Rectal smooth muscle tissue (tissue), 1 donor: ENCODE data around the gene ZFHX3.

Experiments used
- H3K27ac ChIP-seq: one replicate; pipeline ENCODE4 v1.7.0; 2013; ENCODE audit warnings: low read depth, low read length, inconsistent platforms
- H3K27me3 ChIP-seq: one replicate; pipeline ENCODE4 v1.7.0; 2013; ENCODE audit warnings: low read length; ENCODE audit not compliant: control insufficient read depth, insufficient read depth
- H3K36me3 ChIP-seq: one replicate; pipeline ENCODE4 v1.7.0; 2013; ENCODE audit warnings: low read length; ENCODE audit not compliant: control insufficient read depth, insufficient read depth
- H3K4me1 ChIP-seq: one replicate; pipeline ENCODE4 v1.7.0; 2013; ENCODE audit warnings: low read length; ENCODE audit not compliant: control insufficient read depth, insufficient read depth
- H3K4me3 ChIP-seq: one replicate; pipeline ENCODE4 v1.7.0; 2013; ENCODE audit warnings: low read length
- H3K9ac ChIP-seq: one replicate; pipeline ENCODE4 v1.7.0; 2013; ENCODE audit warnings: low read length

ZFHX3 gene

DNA sequence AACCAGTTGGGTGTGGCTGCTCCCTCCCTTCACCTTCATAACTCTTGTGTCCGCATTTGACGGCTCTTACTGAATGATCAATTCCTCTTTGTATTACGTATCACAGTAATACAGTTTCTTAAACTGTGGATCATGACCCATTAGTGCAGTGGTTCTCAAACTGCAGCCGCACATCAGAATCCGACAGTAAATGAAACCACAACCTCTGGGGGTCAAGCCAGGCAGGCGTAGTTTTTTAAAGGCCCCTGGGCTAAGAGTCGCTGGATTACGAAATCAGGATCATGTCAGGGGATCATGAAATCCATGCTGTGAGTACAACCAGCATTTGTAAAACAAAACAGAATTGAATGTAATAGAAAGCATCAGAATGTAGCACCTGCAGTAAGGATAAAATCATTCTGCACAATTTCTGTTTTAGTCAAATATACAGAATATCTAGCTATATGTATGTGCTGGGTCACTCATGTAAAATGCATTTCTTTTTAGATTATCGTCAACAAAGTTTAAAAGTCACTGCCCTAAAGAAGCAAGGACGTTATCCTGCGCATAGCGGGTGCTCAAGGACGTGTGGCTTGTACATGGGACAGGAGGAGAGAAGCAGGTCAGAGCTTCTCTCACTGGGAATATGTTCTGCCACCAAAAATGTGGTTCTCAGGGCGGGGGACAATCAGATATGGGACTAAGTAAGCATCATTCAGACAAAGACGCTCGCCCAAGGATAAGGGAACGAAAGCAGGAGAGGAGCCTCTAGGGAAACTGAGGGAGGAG lies 113.1 kb downstream of the ZFHX3 start:
- peaks cover 22% of the 10 kb centered on the region for H3K4me1 ChIP-seq

DNA sequence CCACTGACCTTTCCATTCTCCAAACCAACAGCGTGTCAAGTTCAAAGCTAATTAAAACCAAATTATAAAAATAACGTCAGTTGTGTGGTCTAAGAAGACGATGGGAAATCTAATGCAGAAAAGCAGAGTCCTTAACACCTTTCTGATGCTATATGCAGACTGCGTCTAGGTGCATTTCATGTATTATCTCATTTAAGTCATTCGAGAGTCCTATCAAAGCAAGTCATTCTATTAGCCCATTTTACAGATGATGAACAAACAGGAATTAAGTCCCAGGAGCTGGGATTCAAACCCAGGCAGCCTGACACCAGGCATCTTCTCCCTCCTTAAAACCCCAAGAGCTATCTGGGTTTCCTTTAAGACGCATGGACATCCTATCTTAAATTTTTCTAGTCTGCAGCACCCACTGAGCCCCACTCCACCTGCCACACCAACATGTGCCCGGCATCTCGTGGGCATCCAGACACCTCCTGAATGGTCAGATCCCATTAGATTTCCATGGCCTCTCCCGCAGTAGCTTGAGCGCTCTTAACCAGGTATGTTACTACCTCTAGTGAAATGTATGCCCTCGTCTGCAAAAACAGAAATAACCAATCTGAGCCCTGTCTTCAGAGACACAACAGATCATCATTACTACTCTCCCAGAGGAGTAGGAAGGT lies 115.1 kb downstream of the ZFHX3 start:
- no peak overlapping the region for H3K27ac ChIP-seq

More for the DNA sequence above, 113.1 kb downstream of the ZFHX3 start:
- no peak overlapping the region for H3K9ac ChIP-seq
- no peak overlapping the region for H3K27ac ChIP-seq
- H3K4me3 ChIP-seq, result no peak overlapping the region
- no peaks in the 10 kb centered on the region for H3K36me3 ChIP-seq
- no peaks in the 10 kb centered on the region for H3K27me3 ChIP-seq

GRCh38 chr16:72932050-72932449 lies 115.9 kb downstream of the ZFHX3 start:
- Histone ChIP-seq H3K4me1 (peaks cover 19% of the 10 kb centered on the region), H3K4me3 (peak overlapping the region; percentile 6), H3K27ac (peak overlapping the region; percentile 51), H3K36me3 (no peaks in the 10 kb centered on the region), H3K9ac (no peak overlapping the region), H3K27me3 (no peaks in the 10 kb centered on the region)

More for the DNA sequence above, 115.1 kb downstream of the ZFHX3 start:
- no peaks in the 10 kb centered on the region for H3K27me3 ChIP-seq
- H3K4me1 ChIP-seq, result peaks cover 17% of the 10 kb centered on the region
- no peaks in the 10 kb centered on the region for H3K36me3 ChIP-seq
- H3K4me3 ChIP-seq, result no peak overlapping the region
- no peak overlapping the region for H3K9ac ChIP-seq

DNA sequence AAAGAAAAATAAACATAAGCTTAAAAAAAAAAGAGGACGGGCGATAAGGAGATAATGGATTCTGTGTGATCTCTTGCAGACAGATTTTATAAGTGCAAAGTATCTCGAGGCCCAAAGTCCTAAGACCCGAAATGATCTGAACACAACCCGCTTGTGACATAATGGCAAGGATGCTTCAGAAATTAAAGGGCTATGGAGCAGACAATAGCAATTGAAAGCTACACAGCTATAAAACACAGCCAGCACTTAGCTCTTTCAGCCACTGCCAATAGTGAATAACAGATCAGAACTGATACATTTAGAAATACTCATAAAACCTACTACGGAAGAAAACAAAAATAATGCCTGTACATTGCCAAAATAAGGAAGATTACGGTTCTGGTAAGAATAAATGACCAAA lies 117.5 kb downstream of the ZFHX3 start:
- Histone ChIP-seq H3K36me3 (no peaks in the 10 kb centered on the region), H3K4me1 (peaks cover 12% of the 10 kb centered on the region), H3K9ac (no peak overlapping the region), H3K27ac (no peak overlapping the region), H3K27me3 (no peaks in the 10 kb centered on the region), H3K4me3 (no peak overlapping the region)

GRCh38 chr16:72928090-72928981 lies 119.6 kb downstream of the ZFHX3 start:
- H3K9ac ChIP-seq, result no peak overlapping the region
- H3K27ac ChIP-seq, result no peak overlapping the region
- no peaks in the 10 kb centered on the region for H3K36me3 ChIP-seq
- no peaks in the 10 kb centered on the region for H3K27me3 ChIP-seq
- no peak overlapping the region for H3K4me3 ChIP-seq
- peaks cover 12% of the 10 kb centered on the region for H3K4me1 ChIP-seq

- peaks cover 12% of the 10 kb centered on the region for H3K4me1 ChIP-seq
- no peak overlapping the region for H3K9ac ChIP-seq
- no peak overlapping the region for H3K27ac ChIP-seq
- no peak overlapping the region for H3K4me3 ChIP-seq
- H3K27me3 ChIP-seq, result no peaks in the 10 kb centered on the region
- H3K36me3 ChIP-seq, result no peaks in the 10 kb centered on the region
Measured at GRCh38 chr16:72927199-72928089, 120.5 kb downstream of the ZFHX3 start.

DNA sequence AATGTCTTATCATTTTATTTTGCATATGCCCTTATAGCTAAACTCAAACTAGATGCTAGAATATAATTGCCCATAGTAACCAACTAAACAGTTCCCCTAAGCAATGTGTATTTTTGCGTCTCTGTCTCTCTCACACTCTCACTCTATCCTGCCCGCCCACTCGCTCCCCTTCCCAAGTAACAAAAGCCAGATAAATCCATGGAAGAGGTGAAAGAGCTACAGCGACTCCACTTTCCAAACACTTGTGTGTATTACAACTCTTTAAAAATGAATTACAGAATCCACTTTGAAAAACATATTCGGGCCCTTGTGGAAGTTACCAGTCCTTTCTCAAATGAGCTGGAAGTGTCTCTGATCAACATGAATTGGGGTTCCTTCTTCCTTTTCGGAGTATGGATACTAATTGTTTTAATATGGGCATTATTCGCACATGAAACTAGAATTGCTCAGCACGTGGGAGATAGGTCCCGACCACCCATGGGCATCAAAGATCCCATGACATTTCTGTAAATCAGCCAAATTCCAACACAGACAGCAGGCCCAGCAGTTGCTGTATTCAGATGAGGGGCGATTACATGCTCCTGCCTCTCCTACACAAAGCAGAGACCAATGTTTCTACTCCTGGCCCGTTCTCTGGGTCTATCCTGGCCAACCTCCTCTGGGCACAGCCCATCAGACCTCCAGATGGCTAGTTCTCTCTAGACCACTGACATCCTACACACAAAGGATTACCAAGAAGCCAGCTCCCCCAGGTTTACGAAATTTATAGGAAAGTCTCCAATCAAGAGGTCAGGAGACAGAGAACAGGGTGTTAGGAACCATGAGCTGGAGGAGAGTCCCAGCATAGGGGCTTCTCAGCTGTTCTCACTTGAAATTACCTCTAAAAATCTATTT lies 121.5 kb downstream of the ZFHX3 start:
- no peak overlapping the region for H3K9ac ChIP-seq
- no peak overlapping the region for H3K27ac ChIP-seq
- H3K4me1 ChIP-seq, result peaks cover 15% of the 10 kb centered on the region

GRCh38 chr16:72925631-72925979 lies 122.3 kb downstream of the ZFHX3 start:
- H3K9ac ChIP-seq, result no peak overlapping the region
- H3K4me3 ChIP-seq, result no peak overlapping the region
- H3K27me3 ChIP-seq, result no peaks in the 10 kb centered on the region
- H3K27ac ChIP-seq, result no peak overlapping the region
- H3K36me3 ChIP-seq, result no peaks in the 10 kb centered on the region
- peaks cover 9% of the 10 kb centered on the region for H3K4me1 ChIP-seq

More for the DNA sequence above, 121.5 kb downstream of the ZFHX3 start:
- Histone ChIP-seq H3K4me3 (no peak overlapping the region), H3K36me3 (no peaks in the 10 kb centered on the region), H3K27me3 (no peaks in the 10 kb centered on the region)

GRCh38 chr16:72924927-72925630 lies 122.8 kb downstream of the ZFHX3 start:
- Histone ChIP-seq H3K36me3 (no peaks in the 10 kb centered on the region), H3K9ac (no peak overlapping the region), H3K27ac (no peak overlapping the region), H3K4me3 (no peak overlapping the region), H3K4me1 (peaks cover 8% of the 10 kb centered on the region), H3K27me3 (no peaks in the 10 kb centered on the region)

- Histone ChIP-seq H3K27me3 (no peaks in the 10 kb centered on the region), H3K4me3 (no peak overlapping the region), H3K9ac (no peak overlapping the region), H3K36me3 (no peaks in the 10 kb centered on the region), H3K4me1 (peaks cover 8% of the 10 kb centered on the region), H3K27ac (no peak overlapping the region)
Measured at GRCh38 chr16:72924537-72924926, 123.4 kb downstream of the ZFHX3 start.
